PC-9 (cell line): ENCODE data around the gene SDK1.

ENCODE experiments used
- EZH2 ChIP-seq: fragments of 200-600 bp; sonication (generic); IDR thresholded peaks from 2 replicates; pipeline ENCODE4 v1.8.0; 2017; ENCODE audit warnings: antibody characterized with exemption, low read depth
- TF ChIP-seq, protein P1 (sequence below): fragments of 200-600 bp; sonication (generic); conservative IDR thresholded peaks from 2 replicates; pipeline ENCODE4 v1.6.1; 2017; ENCODE audit warnings: mixed run types, antibody characterized with exemption, mild to moderate bottlenecking, moderate library complexity

DNA sequence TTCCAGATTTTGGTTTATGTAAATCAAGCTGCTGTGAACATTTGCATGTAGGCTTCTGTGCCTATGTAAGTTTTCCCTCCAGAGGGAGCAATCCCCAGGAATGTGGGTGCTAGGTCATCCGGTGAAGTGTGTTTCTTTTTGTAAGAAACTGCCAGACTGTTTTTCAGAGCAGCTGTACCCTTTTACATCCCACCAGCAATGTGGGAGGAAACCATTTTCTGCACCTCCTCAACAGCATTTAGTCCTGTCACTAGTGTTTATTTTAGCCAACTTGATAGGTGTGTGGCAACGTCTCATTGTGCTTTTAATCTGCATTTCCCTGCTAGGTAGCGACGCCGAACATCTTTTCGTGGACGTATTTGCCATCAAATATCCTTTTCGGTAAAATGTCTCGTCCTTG is 985.3 kb downstream of the SDK1 start:
- TF ChIP-seq, protein P1, sequence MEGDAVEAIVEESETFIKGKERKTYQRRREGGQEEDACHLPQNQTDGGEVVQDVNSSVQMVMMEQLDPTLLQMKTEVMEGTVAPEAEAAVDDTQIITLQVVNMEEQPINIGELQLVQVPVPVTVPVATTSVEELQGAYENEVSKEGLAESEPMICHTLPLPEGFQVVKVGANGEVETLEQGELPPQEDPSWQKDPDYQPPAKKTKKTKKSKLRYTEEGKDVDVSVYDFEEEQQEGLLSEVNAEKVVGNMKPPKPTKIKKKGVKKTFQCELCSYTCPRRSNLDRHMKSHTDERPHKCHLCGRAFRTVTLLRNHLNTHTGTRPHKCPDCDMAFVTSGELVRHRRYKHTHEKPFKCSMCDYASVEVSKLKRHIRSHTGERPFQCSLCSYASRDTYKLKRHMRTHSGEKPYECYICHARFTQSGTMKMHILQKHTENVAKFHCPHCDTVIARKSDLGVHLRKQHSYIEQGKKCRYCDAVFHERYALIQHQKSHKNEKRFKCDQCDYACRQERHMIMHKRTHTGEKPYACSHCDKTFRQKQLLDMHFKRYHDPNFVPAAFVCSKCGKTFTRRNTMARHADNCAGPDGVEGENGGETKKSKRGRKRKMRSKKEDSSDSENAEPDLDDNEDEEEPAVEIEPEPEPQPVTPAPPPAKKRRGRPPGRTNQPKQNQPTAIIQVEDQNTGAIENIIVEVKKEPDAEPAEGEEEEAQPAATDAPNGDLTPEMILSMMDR: no peak
- no peak for TF ChIP-seq EZH2
